T-helper 2 cell treated with Interferon-gamma antibody and Interleukin-4, amounts not matched to agents 5 μg/mL and 100 μg/mL, for 36 hours (primary cell): ENCODE results near the gene PUM1.
"Not testable (repeated sequence)": the region's sequence is repeated elsewhere in the genome, so short reads cannot be mapped to it uniquely, and the experiment has no call there.

Experiments
- DNase-seq: peaks from one replicate; pipeline ENCODE4 v3.0.0; 2021; ENCODE audit warnings: low spot score
- H3K27ac Mint-ChIP-seq: one replicate; pipeline ENCODE4 v1.8.0; 2021; ENCODE audit warnings: mild to moderate bottlenecking, mixed read lengths
- H3K27me3 Mint-ChIP-seq: one replicate; pipeline ENCODE4 v1.8.0; 2021; ENCODE audit warnings: low read depth, mixed read lengths
- H3K36me3 Mint-ChIP-seq: one replicate; pipeline ENCODE4 v1.8.0; 2021; ENCODE audit warnings: low read depth, mixed read lengths
- H3K4me1 Mint-ChIP-seq: one replicate; pipeline ENCODE4 v1.8.0; 2021; ENCODE audit warnings: low read depth, mixed read lengths
- H3K4me3 Mint-ChIP-seq: one replicate; pipeline ENCODE4 v1.8.0; 2022; ENCODE audit warnings: mild to moderate bottlenecking, moderate library complexity, mixed read lengths
- H3K9me3 Mint-ChIP-seq: one replicate; pipeline ENCODE4 v1.8.0; 2021; ENCODE audit warnings: mixed read lengths

PUM1 gene

DNA sequence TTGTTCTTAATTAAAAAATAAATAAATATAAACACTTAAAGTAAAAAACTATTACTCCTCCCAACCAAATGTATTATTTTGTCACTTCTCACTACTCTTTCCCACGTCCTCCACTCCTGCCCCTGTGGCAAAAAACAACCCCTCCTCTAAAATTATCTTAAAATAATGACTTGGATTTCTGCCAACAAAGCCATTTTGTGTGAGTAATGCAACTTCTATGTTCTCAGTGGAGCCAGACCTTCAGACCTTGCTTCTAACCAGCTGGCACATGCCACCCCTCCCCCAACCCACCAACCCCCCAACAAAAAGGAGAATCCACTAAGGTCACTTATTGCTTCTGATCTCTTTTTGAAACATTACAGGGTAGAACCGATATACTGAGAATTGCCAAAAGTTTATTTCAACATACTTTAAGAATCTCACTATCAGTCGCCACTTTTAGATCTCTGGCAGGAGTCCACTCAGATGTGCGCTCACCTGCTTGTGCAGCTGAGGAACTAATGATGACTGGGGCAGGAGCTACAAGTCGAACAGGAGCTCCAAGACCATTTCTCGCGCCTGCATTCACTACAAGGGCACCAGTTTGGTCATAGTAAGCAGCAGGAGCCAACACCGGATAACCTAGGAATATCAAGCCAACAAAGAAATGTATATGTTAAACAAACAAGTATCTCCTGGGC is 98.7 kb downstream of the PUM1 start:
- peak overlapping the region; percentile 46 for H3K27ac Mint-ChIP-seq
- no peaks in the 10 kb centered on the region for H3K9me3 Mint-ChIP-seq
- no peak for DNase-seq
- peaks cover 71% of the 10 kb centered on the region for H3K36me3 Mint-ChIP-seq
- no peaks in the 10 kb centered on the region for H3K27me3 Mint-ChIP-seq
- H3K4me1 Mint-ChIP-seq, result peaks cover 43% of the 10 kb centered on the region
- no peak overlapping the region for H3K4me3 Mint-ChIP-seq

DNA sequence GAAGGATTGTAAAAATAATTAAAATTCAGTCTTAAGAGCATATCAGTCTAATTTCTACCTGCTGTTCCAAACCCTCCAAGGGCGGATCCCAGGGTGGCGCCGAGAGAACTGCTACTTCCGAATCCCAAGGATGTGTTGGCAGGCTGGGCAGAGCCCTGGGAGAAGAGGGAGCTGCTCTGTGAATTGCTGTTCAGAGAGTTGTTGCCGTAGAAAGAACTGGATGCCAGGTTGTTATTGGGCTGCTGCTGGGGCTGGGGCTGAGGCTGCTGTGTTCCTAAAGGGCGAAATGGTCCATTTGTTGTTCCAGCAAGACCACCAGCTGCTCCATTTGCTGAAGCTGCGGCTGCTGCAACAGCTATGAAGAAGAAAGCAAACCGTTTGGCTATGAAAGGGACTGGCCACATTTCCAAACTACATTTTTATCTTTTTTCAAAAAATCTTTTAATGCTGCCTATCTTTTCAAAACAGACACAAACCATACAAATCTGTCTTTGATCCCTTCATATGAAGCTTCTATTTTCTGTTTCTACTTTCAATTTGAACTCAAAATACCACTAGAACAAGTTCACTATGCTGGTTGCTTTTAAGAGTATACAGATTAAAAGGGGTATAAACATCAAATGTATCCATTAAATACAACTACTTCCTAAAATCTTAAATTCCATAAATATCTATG is 99.5 kb downstream of the PUM1 start:
- no peaks in the 10 kb centered on the region for H3K27me3 Mint-ChIP-seq
- H3K4me1 Mint-ChIP-seq, result peaks cover 37% of the 10 kb centered on the region
- peaks cover 69% of the 10 kb centered on the region for H3K36me3 Mint-ChIP-seq
- DNase-seq, result no peak
- no peak overlapping the region for H3K27ac Mint-ChIP-seq
- H3K4me3 Mint-ChIP-seq, result no peak overlapping the region
- no peaks in the 10 kb centered on the region for H3K9me3 Mint-ChIP-seq

DNA sequence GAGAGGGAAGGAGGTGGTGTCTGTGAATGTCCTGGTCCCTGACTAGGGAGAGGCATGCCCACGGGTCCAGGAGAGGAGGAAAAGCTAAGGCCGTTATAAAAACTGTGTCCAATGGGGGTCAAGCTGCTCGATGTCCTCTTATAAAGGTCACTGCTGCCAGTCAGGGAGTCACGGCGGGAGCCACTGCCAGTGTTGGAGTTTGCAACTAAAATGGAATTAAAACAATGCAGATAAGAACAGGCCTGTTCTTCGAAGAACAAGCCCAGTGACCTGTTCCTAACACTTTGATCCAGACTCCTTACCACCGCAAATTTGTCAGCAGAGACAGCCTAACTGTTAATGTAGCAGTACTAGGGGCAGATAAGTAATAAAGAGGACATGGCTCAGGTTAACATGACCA is 100.8 kb downstream of the PUM1 start:
- no peaks in the 10 kb centered on the region for H3K27me3 Mint-ChIP-seq
- H3K4me3 Mint-ChIP-seq, result no peak overlapping the region
- peak overlapping the region; percentile 17 for H3K27ac Mint-ChIP-seq
- H3K36me3 Mint-ChIP-seq, result peaks cover 69% of the 10 kb centered on the region
- no peaks in the 10 kb centered on the region for H3K9me3 Mint-ChIP-seq
- H3K4me1 Mint-ChIP-seq, result peaks cover 25% of the 10 kb centered on the region
- DNase-seq, result no peak

DNA sequence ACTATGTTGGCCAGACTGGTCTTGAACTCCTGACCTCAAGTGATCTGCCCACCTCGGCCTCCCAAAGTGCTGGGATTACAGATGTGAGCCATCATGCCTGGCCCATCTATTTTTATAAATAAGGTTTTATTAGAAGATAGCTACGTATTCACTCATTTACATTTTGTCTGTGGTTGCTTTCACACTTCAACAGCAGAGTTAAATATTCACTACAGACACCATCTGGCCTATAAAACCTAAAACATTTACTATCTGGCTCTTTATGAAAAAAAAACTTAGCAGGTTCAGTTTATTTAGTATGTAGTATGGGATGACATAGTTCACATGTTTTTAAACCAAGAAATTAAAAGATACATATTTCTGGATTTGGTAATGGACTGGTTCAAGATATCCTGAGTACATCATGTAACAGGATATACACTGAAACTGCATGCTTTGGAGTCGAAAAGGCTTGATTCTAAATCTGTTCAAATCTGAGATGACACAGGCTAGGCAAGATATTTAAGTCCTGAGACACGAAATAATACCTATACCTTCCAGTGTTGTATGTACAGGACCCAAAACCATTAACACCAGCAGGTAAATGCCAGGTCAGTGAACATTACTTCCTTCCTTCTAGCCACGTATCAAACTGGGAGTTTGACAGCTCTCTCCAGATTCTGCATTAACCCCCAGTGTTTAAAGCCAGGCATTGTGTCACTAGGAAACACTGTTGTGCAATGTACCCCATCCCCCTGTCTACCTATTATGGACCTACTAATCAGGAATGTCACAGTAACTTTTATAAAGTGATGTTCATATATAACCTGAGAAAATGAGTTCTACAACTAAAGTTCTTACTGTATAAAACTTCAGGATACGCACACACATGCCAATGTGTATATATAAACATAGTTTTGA is 102.7 kb downstream of the PUM1 start:
- no peaks in the 10 kb centered on the region for H3K9me3 Mint-ChIP-seq
- no peak overlapping the region for H3K27ac Mint-ChIP-seq
- no peak for DNase-seq
- peaks cover 69% of the 10 kb centered on the region for H3K36me3 Mint-ChIP-seq
- H3K4me3 Mint-ChIP-seq, result no peak overlapping the region
- H3K4me1 Mint-ChIP-seq, result peaks cover 23% of the 10 kb centered on the region
- no peaks in the 10 kb centered on the region for H3K27me3 Mint-ChIP-seq

- peaks cover 19% of the 10 kb centered on the region for H3K4me1 Mint-ChIP-seq
- H3K27me3 Mint-ChIP-seq, result no peaks in the 10 kb centered on the region
- H3K9me3 Mint-ChIP-seq, result no peaks in the 10 kb centered on the region
- no peak for DNase-seq
- no peak overlapping the region for H3K4me3 Mint-ChIP-seq
- peaks cover 64% of the 10 kb centered on the region for H3K36me3 Mint-ChIP-seq
- no peak overlapping the region for H3K27ac Mint-ChIP-seq
These were observed 107.8 kb downstream of the PUM1 start for GRCh38 chr1:30957560-30958222.

- Mint-ChIP-seq H3K9me3 (no peaks in the 10 kb centered on the region), H3K27ac (no peak overlapping the region), H3K4me1 (peaks cover 23% of the 10 kb centered on the region), H3K27me3 (no peaks in the 10 kb centered on the region), H3K36me3 (peaks cover 71% of the 10 kb centered on the region), H3K4me3 (no peak overlapping the region)
- no peak for DNase-seq
These were observed 110.0 kb downstream of the PUM1 start for GRCh38 chr1:30955448-30956015.

GRCh38 chr1:30953685-30954084 is 111.8 kb downstream of the PUM1 start:
- Mint-ChIP-seq H3K4me1 (peaks cover 16% of the 10 kb centered on the region), H3K9me3 (no peaks in the 10 kb centered on the region), H3K27me3 (no peaks in the 10 kb centered on the region), H3K4me3 (no peak overlapping the region), H3K27ac (no peak overlapping the region), H3K36me3 (peaks cover 69% of the 10 kb centered on the region)
- DNase-seq, result no peak

DNA sequence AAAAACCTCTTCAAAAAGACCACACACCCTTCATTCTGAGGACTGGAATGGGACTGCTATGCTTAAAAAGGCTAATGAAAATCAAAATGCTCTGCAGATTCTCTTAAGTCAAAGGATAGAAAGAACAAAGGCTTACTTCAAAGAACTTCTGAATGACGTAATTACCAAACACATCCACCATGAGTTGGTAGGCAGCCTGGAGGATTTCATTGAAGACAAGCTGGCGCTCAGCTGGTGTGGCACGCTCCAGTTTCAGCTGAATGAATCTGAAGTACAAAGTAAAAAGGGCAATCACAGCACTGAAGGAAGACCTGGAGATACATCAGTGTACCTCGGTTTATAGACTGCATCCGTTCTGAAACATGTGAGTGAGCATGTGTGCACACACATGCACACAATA is 113.4 kb downstream of the PUM1 start:
- Mint-ChIP-seq H3K36me3 (peaks cover 73% of the 10 kb centered on the region), H3K4me1 (peaks cover 16% of the 10 kb centered on the region), H3K9me3 (no peaks in the 10 kb centered on the region), H3K27ac (peak overlapping the region; percentile 49), H3K27me3 (no peaks in the 10 kb centered on the region), H3K4me3 (no peak overlapping the region)
- no peak for DNase-seq

- H3K36me3 Mint-ChIP-seq, result peaks cover 65% of the 10 kb centered on the region
- no peak for DNase-seq
- H3K27me3 Mint-ChIP-seq, result no peaks in the 10 kb centered on the region
- no peak overlapping the region for H3K27ac Mint-ChIP-seq
- peaks cover 16% of the 10 kb centered on the region for H3K4me1 Mint-ChIP-seq
- no peak overlapping the region for H3K4me3 Mint-ChIP-seq
- H3K9me3 Mint-ChIP-seq, result no peaks in the 10 kb centered on the region
These were observed 114.8 kb downstream of the PUM1 start for GRCh38 chr1:30950700-30951099.

DNA sequence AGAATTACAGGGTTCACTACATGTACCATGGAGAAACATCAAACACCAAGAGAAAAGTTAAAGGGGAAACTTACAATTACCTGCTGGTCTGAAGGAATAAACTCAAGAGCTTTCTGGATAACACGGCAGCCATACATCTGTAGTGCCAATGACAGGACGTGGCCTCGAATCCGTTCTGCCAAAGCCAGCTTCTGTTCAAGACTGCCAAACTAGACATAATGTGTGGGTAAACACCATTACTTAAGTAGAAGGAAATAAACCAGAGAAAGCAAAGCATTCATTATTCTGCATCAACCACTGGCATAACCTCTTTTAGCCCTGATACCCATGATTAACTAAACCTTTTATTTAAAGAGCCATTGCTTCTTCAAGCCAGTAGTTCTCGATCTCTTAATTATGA is 115.5 kb downstream of the PUM1 start:
- Mint-ChIP-seq H3K27me3 (no peaks in the 10 kb centered on the region), H3K27ac (no peak overlapping the region), H3K4me3 (no peak overlapping the region), H3K4me1 (peaks cover 16% of the 10 kb centered on the region), H3K9me3 (no peaks in the 10 kb centered on the region), H3K36me3 (peaks cover 68% of the 10 kb centered on the region)
- DNase-seq, result no peak

DNA sequence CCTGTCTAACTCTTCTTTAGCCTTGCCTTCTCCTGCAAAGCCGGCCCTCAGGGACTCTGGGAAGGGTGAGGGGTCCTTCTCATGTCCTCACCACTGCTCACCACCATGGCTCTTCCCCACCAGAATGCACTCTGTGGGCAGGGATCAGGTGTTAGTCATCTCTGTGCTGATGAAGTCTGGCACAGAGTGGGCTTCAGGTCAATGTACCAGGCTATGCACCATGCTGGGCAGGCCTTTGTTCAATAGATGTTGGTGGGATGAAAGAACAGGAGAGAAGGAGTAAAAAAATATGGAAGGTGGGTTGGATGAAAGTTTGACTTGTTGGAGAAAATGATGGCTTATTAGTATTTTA is 116.1 kb downstream of the PUM1 start:
- H3K27me3 Mint-ChIP-seq, H3K9me3 Mint-ChIP-seq, DNase-seq, H3K27ac Mint-ChIP-seq, H3K4me3 Mint-ChIP-seq: not testable (repeated sequence)
- Mint-ChIP-seq H3K36me3 (peaks cover 69% of the 10 kb centered on the region), H3K4me1 (peaks cover 16% of the 10 kb centered on the region)

DNA sequence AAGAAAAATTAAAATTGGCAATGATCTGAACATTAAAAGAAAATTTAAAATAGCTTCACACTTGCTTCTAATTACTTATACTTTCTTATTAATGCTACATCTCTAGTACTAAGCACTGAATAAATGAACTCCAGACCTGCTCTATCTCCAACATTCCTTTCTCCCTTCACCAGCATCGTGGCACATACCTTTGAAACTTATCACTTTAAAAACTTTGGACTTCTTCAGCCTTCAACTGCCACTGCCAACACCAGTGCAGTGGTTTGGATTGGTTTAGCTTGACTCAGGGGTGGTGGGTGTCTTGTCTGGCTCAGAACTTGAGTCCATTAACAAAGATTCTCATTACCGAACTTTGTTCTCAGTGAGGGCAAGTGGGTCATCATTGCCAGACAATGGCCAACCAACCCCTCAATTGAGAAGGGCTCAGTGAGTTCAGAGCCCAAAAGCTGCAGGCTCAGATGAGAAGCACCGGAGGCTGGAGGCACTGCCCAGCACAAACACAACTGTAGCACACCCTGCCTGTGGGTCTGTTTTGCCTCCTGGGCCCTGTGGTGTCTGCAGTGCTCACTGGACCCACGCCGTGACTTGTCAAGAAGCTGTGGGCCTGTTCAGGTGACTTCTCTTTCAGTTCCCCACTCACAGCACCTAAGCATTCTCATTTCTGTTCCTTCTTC is 116.6 kb downstream of the PUM1 start:
- H3K27me3 Mint-ChIP-seq, H3K27ac Mint-ChIP-seq, H3K4me3 Mint-ChIP-seq, H3K9me3 Mint-ChIP-seq, DNase-seq: not testable (repeated sequence)
- Mint-ChIP-seq H3K4me1 (peaks cover 16% of the 10 kb centered on the region), H3K36me3 (peaks cover 72% of the 10 kb centered on the region)

DNA sequence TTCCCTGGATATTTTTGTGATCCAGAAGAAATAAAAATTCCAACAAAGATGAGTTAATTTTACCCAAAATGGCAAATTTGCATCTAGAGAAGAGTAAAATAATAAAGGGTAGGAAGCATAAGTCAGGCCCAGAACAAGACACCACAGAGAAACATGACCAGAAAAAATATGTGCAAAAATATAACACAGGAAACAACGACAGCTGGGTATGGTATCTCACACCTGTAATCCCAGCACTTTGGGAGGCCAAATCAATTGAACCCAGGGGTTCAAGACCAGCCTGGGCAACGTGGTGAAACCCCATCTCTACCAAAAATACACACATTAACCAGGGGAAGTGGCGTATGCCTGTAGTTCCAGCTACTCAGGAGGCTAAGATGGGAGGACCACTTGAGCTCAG is 117.2 kb downstream of the PUM1 start:
- Mint-ChIP-seq H3K27ac (peak overlapping the region; percentile 45), H3K4me1 (peaks cover 13% of the 10 kb centered on the region), H3K4me3 (no peak overlapping the region), H3K36me3 (peaks cover 72% of the 10 kb centered on the region), H3K9me3 (no peaks in the 10 kb centered on the region), H3K27me3 (no peaks in the 10 kb centered on the region)
- DNase-seq, result no peak
